ENCODE results near the gene PEX3. TPM values are rescaled to one million over a fixed set of nuclear protein-coding genes. Genes with fewer than 3 reads are reported as not detected.
A peak's percentile ranks its signal among the peaks of the same experiment; 100 is the strongest.
"Not testable (repeated sequence)": the region's sequence is repeated elsewhere in the genome, so short reads cannot be mapped to it uniquely, and the experiment has no call there.

The PEX3 gene
- total RNA-seq, 1 experiment from 2014 or later = 14.9 TPM

DNA sequence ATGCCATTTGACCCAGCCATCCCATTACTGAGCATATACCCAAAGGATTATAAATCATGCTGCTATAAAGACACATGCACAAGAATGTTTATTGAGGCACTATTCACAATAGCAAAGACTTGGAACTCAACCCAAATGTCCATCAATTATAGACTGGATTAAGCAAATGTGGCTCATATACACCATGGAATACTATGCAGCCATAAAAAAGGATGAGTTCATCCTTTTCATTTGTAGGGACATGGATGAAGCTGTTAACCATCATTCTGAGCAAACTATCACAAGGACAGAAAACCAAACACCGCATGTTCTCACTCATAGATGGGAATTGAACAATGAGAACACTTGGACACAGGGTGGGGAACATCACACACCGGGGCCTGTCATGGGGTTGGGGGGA lies 2.7 kb upstream of the PEX3 start:
- DNase-seq (ENCODE audit: low spot score) = not testable (repeated sequence)

DNA sequence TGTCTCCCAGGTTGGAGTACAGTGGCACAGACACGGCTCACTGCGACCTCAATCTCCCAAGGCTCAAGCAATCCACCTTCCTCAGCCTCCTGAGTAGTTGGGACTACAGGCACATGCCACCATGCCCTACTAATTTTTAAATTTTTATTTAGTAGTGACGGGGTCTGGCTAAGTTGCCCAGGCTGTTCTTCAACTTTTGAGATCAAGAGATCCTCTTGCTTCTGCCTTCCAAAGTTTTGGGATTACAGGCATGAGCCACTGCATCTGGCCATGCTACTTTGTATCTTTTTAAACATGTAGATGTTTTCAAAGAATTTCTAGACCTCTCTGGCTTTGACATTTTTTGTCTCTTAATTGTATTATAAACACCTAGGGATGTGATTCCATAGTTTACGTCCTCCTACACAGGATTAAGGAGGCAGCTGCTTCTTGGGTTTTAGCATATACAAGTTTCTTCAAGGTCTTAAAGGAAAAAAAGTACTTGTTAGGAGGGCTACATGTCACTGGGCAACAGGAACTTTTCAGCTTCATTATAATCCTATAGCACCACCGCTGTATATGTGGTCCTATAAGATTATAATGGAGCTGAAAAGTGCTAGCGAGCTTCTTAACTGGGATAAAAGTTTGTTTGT lies 1.4 kb upstream of the PEX3 start:
- DNase-seq (ENCODE audit: low spot score) = no peak

DNA sequence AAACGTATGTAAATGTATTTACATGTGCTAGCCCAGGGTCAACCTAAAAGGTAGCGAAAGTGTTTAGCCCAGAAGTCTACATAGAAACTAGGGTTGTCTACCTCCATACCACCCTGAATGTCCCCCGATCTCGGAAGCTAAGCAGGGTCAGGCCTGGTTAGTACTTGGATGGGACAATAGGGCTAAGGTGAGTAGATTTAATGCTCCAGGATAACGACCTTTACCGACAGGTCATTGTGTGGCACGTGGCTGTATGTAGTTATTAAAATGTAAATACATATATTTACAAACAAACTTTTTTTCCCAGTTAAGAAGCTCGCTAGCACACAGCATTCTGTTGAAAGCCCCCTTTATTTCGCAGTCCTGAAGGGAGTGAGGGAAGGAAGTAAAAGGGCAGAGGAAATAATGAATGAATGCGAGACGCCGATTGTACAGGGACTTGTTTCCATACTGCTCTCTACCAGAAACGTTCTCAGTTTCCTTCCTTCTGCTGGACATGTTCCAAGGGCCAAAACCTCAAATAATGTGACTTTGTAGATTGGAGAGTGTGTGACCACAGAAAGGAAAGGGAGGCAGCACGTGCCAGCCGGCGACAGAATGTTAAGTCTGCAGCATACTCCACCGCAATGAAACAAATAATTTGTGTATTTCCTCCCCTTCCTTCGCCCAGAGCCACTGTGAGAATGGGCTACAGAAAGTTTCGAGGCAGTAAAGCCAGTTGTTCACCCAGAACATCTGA lies 722 bp upstream of the PEX3 start:
- peak; percentile 14 for DNase-seq (ENCODE audit: low spot score)

DNA sequence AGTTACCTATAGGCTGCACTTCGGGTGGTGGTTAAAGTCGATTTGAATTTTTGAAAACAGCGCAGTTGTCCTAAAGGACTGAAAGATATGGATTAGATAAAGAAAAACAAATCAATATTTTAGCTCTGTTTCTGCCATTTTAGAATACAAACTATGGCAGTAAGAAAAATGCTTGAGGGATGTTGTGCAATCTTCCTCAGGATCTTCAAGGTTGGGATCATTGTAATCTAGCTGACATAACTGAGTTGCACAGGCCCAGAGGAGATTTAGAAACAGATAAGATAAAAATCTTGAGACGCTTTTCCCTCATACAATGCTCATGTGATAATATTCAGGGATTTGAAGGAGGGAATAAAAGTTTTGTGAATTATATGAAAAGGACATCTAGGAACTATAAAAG lies 926 bp downstream of the PEX3 start:
- no peak for DNase-seq (ENCODE audit: low spot score)

DNA sequence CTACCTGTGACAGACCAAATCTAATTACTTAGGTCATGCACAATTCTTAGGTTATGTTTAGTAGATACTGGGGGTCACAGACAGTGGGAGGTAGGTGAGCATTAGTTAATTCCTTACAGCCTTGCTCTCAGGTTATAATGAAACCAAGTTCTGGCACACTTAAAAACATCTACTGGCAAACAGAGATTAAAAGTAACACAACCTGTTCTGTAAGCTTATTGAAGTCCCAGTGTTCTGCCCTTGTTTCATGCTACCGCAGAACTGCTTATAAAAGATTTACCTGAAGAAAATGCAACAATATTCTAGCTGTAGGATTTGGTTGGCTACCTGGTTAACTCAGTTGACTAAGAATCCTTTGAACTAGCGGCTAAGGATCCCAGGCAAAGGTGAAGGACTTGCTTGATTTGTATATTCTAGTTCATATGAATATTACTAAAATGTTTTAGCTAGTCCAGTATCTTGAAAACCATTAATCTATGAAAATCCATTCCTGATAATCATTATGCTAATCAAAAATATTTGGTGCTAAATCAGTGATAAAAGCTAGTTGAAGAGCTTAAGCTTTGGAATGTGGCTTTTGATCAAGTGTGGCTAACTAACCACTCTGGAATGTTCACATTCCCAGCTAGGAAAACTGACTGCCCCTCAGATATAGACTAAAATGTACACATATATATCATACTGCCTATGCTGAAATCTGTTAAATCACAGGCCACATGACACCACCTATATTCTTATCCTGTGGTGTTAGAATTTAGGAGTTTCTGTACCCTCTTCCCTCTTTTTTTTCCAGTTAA lies 7.2 kb downstream of the PEX3 start:
- no peak for DNase-seq (ENCODE audit: low spot score)

DNA sequence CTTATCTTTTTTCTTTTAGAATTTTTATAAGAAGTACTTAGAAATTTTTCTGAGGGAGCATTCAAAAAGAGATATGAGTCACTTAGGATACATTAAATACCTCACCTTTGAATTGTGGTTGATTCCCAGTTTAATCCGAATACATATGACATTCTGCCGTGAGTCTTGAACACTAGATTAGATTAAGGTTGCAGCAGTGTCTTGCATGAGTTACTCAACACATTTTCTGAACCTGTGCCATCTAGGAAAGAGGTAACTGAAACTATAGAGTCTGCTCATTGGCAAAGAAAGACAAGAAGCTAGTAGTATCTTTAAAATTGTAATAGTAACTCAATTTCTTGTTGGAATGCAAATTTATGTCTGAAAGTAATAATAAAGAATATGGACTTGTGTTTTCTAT lies 14.9 kb downstream of the PEX3 start:
- DNase-seq (ENCODE audit: low spot score) = no peak

DNA sequence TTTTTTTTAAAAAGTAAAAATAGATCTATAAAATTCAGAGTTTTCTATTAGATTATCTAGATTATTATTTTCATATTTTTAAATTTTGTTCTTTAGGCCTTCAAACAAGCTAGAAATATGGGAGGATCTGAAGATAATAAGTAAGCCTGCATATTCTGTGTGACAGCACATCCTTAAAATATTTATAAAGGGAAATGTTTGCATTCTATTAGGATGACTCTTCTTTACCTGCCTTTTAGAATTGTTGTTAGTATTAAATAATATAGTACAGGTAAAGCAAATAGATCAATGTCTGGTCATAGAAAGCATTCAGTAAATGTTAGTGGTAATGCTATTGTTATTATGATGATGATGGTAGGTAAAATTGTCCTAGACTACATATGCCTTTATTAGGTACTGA lies 17.4 kb downstream of the PEX3 start:
- DNase-seq (ENCODE audit: low spot score) = no peak

DNA sequence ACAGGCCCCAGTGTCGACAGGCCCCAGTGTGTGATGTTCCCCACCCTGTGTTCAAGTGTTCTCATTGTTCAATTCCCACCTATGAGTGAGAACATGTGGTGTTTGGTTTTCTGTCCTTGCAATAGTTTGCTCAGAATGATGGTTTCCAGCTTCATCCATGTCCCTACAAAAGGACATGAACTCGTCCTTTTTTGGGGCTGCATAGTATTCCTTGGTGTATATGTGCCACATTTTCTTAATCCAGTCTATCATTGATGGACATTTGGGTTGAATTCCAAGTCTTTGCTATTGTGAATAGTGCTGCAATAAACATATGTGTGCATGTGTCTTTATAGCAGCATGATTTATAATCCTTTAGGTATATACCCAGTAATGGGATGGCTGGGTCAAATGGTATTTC lies 18.2 kb downstream of the PEX3 start:
- not testable (repeated sequence) for DNase-seq (ENCODE audit: low spot score)

DNA sequence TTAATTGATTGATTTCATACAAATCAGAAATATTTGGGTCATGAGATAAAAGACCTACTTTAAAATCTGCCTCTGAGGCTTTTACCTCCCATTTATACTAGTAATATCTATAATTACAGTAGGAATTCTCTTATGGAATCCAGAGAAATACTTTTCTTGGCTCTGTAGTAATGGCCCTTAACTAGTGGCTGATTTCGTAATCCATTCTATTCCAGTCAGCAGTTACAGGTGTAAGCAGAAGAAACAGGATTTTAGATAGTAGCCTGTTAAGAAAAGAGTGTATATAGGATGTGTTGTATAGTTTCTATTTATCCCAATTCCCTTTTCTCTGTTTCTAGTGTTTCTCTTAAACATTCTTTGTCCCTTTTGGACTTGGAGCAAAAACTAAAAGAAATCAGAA lies 21.2 kb downstream of the PEX3 start:
- DNase-seq (ENCODE audit: low spot score) = no peak

DNA sequence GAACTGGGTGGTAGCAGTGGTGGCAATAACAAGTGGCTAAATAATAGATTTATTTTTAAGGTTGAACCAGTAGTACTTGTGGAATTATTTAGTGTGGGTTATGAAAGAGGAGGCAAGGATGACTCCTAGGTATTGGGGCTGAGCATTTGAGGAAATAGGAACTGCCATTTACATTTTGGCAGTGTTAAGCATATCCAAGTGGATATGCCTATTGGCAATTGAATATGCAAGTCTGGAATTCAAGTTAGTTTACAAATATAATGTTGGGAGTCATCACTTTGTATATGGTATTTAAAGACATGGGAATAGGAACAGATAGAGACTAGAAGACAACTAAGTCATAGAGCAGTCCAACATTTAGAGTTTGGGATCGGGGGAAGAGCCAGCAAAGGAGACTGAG lies 25.9 kb downstream of the PEX3 start:
- DNase-seq (ENCODE audit: low spot score) = no peak

DNA sequence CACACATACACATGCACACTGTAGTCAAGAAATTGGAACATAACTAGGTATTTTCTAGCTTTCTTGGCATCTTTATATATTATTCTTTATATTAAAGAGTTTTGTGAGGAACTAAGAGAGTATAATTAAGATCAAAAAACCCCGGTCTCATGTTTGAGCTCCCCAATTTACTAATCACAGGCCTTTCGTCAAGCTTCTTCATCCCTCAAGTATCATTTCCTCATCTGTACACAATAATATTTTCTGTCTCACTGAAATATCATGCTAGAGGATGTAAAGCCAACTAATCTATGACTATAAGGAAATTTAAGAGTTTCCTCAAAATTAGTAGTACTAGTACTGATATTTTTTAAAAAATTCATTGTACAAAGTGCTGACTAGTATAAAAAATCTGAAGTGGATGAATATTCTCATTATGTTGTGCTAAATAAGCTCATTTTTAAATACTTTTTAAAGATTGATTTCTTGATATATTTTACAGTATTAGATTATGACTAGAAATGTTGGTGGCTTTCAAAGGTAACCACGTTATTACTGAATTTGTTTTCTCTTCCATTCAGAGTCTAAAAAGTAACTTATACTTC lies 28.0 kb downstream of the PEX3 start:
- DNase-seq (ENCODE audit: low spot score) = no peak

DNA sequence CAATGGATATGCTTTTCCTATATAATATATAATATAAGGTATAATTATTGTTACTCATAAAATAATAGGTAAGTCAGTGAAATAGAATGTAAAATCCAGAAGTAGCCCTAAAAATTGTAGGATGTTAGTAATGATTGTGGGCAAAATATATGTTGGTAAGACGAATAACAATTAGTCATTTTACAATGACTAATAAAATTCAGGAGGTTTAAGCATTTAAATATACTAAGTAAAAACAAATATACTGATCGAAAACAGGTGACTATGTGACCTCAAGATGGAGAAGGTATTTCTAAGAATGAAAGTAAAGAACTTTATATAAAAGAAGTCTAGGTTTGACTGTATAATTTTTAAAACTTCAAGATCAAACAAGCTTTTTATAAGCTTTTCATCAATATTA lies 32.0 kb downstream of the PEX3 start:
- DNase-seq (ENCODE audit: low spot score) = no peak

DNA sequence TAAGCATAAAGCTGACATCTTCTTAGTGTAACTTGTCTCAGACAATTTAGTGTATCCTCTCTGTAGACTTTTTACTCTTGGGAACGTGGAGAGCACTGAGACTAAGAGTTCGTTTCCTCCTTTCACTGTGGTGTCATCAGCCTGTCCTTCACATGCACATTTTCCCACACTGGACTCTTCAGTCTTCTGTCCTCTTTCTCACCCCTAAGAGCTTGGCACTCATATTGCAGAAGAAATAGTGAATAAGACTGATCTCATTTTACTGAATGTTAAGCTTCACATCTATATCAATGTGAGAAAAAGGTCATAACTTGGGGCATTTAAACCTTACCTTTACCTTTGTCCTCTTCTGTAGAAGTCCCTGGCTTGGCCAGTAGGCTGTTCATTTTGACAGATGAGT lies 35.4 kb downstream of the PEX3 start:
- DNase-seq (ENCODE audit: low spot score) = no peak

DNA sequence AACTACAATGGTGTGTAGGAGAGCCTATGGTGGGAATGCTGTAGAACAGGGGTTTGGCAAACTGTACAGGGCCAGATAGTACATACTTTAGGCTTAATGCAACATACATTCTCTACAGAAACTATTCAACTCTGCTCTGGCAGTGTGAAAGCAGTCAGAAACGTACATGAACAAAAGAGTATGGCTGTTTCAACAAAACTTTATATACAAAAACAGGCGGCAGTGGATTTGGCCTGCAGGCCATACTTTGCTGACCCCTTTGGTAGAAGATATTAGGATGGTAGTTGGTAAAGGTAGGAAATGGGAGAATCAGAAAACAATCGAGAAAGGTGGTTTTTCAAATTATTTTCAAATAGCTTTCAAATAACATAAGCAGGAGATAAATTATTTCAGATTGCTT lies 36.1 kb downstream of the PEX3 start:
- DNase-seq (ENCODE audit: low spot score) = no peak

DNA sequence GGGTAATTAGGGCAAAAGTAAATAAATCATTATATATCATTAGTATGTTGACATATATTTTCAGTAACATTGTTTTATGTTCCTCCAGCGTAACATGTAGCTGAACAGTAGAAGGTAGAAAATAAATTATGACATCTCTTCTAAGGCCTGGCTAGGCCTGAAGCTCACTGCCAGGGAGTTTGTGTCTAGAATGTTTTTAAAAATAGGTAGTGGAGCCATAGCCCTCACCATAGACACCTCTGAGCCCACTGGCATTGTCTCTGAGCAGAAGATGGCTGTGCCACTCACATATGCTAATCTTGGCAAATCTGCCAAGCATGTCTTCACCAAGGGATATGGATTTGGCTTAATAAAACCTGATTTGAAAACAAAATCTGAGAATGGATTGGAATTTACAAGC lies 39.6 kb downstream of the PEX3 start:
- no peak for DNase-seq (ENCODE audit: low spot score)

DNA sequence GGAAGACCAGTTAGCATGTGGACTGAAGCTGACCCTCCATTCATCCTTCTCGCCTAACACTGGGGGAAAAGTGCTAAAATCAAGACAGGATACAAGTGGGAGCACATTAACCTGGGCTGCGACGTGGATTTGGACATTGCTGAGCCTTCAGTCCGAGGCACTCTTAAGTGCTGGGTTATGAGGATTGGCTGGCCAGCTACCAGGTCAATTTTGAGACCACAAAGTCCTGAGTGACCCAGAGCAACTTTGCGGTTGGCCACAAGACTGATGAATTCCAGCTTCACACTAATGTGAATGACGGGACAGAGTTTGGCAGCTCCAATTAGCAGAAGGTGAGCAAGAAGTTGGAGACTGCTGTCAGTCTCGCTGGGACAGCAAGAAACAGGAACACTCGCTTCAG lies 40.2 kb downstream of the PEX3 start:
- no peak for DNase-seq (ENCODE audit: low spot score)

DNA sequence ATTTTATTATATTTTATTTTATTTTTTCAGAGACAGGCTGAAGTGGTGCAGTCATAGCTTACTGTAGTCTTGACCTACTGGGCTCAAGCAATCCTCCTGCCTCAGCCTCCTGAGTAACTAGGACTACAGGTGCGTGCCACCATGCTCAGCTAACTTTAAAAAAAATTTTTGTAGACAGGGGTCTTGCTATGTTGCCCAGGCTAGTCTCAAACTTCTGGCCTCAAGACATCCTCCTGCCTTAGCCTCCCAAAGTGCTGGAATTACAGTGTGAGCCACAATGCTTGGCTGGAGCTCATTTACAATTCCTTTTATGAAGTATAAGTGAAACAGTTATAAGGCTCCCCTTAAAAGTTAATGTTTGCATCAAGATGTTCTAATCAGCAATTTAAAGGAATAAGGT lies 46.4 kb downstream of the PEX3 start:
- DNase-seq (ENCODE audit: low spot score) = no peak

DNA sequence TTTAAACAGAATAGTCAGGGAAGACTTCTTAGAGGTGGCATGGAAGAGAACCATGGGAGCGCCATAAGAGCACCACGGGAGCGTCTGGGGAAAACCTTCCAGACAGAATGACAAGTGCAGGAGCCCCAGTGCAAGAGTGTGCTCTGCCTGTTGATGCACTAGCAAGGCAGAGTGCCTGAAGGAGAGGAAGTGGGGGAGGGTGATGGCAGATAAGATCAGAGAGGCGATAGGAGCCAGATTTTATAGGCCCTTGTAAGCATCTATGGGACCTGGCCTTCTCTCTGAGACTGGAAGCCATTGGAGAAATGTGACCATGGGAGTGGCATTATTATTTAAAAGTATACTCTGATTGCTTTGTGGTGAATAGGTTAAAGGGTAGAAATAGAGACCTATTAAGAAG lies 47.8 kb downstream of the PEX3 start:
- DNase-seq (ENCODE audit: low spot score) = no peak

DNA sequence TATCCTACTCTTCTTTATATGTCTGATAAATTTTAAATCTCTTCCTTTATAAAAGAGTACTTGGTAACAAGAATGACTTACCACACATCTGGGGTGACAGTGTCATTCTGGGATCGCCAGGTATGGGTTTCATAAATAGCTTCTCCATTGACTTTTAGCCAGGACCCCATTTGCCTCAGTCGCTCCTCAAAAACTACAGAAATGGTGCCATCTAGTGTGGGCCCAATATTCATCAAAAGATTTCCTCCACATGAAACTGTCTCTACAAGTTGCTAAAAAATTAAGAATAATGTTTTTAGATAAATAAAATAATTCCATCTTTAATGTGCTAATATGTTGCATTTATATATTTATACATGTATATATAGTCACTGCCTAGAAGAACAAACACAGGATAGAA lies 51.2 kb downstream of the PEX3 start:
- no peak for DNase-seq (ENCODE audit: low spot score)

DNA sequence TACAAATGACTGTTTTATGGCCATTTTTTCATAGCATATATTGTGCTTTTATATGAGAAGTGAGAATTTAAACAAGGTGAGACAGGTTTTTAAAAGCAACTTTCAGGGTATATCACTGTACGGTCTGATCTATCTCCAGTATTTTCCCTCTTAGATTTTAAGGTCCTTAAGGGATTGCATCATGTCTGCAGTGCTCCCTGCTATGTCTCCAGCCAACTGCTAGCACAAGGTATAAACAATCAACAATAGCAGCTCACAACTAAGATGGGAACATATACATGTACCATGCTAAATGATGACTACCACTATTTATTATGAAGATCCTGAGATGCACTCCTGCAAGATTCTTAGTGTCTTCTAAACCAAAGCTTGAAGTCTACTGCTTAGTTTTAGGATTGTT lies 53.8 kb downstream of the PEX3 start:
- DNase-seq (ENCODE audit: low spot score) = no peak

DNA sequence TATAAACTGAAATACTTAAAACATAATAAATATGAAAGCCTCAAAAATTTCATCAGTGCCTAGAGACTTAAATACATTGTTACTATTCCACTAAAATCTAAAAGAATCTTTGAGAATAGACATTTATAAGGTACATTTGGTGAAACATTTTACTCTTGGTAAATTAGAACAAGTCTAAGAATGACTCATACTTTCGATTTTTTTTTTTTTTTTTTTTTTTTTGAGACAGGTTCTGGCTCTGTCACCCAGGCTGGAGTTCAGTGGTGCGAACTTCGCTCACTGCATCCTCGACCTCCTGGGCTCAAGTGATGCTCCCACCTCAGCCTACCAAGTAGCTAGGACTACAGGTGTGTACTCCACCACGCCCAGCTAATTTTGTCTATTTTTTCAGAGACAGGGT lies 54.5 kb downstream of the PEX3 start:
- DNase-seq (ENCODE audit: low spot score) = no peak

DNA sequence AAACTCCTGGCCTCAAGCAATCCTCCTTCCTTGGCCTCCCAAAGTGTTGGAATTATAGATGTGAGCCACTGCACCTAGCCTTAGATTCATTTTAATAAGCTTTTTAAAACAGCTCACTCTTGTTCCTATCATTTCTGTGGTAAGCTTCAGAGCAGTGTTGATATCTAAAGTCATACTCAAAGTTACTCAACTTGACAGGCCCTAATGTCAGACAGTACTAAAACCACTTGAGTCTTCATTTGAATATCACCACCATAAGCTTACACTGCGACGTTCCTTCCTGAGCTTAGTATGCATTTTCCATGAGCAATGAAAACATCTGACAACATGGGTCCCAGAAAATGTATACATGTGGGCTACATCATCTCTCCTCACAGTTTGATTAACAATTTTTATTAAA lies 54.9 kb downstream of the PEX3 start:
- DNase-seq (ENCODE audit: low spot score) = no peak

DNA sequence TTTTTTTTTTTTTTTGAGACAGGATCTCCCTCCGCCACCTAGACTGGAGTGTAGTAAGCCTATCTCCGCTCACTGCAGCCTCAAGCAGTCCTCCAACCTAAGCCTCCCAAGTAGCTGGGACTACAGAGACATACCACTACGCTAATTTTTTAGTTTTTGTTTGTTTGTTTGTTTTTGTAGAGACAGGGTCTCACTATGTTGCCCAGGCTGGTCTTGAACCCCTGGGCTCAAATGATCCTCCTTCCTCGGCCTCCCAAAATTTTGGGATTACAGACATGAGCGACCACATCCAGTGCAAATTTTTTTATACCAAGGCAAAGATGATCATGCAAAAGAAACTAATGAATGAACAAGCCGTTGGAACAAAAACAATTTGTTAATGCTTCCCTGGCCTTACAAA lies 55.6 kb downstream of the PEX3 start:
- DNase-seq (ENCODE audit: low spot score) = no peak

Measured in H4 (cell line).